ENCODE data around the gene COMMD10. TPM values are rescaled to one million over a fixed set of nuclear protein-coding genes. Genes with fewer than 3 reads are reported as not detected.

The COMMD10 gene
- total and polyA plus RNA-seq, 10 donors = 16.6 to 55.4 (median 42.9) TPM

GRCh38 chr5:116115163-116115562 is 30.3 kb downstream of the COMMD10 start:
- Histone ChIP-seq H3K36me3 (peaks cover 3 to 56% (median 8%) of the 10 kb centered on the region in 6 donors), H3K4me3 (no peak overlapping the region), H3K4me1 (no peaks in the 10 kb centered on the region), H3K27me3 (replicated peaks in 1 of 7) (no peaks in the 10 kb centered on the region), H3K27ac (no peak overlapping the region), H3K9me3 (peaks cover 7 to 49% (median 42%) of the 10 kb centered on the region in 8 donors)
- WGBS, 5 donors = 70 to 88% (median 82%) methylated on average over 1 of the region's 1 CpG
- intact Hi-C loops (cut with DNase I; ENCODE audit: low total_unique reads) = no loop called here
- no peak for DNase-seq
- no peak for TF ChIP-seq CTCF (IDR thresholded peaks at IDR 0.05 in 8 of 11, conservative IDR thresholded peaks at IDR 0.05 in 3 of 11)
- TF ChIP-seq POLR2AphosphoS5 (IDR thresholded peaks at IDR 0.05) = no peak
- no peak for TF ChIP-seq POLR2A (IDR thresholded peaks at IDR 0.05)

- WGBS, 5 donors = 43 to 78% (median 47%) methylated on average over 2 of the region's 2 CpGs
- intact Hi-C loops (cut with DNase I; ENCODE audit: low total_unique reads) = loop anchor here (10.0 kb wide), 1 partner anchor 814 kb away; no protein-coding TSS in a partner anchor
- Histone ChIP-seq H3K4me1 (peaks cover 0 to 9% (median 7%) of the 10 kb centered on the region in 6 donors), H3K9me3 (peaks cover 0 to 9% (median 0%) of the 10 kb centered on the region in 8 donors), H3K36me3 (peaks cover 0 to 13% (median 0%) of the 10 kb centered on the region in 6 donors), H3K27me3 (replicated peaks in 1 of 7) (no peaks in the 10 kb centered on the region), H3K4me3 (no peak overlapping the region), H3K27ac (no peak overlapping the region)
- no peak for TF ChIP-seq CTCF (IDR thresholded peaks at IDR 0.05 in 8 of 11, conservative IDR thresholded peaks at IDR 0.05 in 3 of 11)
- no peak for TF ChIP-seq POLR2A (IDR thresholded peaks at IDR 0.05)
- TF ChIP-seq POLR2AphosphoS5 (IDR thresholded peaks at IDR 0.05) = no peak
- DNase-seq = no peak
Observed at GRCh38 chr5:116130471-116130870, 45.6 kb downstream of the COMMD10 start.

GRCh38 chr5:116130976-116131375 is 46.2 kb downstream of the COMMD10 start:
- Histone ChIP-seq H3K27ac (no peak overlapping the region), H3K4me3 (no peak overlapping the region), H3K27me3 (replicated peaks in 1 of 7) (no peaks in the 10 kb centered on the region), H3K36me3 (peaks cover 0 to 12% (median 0%) of the 10 kb centered on the region in 6 donors), H3K4me1 (peaks cover 0 to 14% (median 12%) of the 10 kb centered on the region in 6 donors), H3K9me3 (peaks cover 0 to 6% (median 0%) of the 10 kb centered on the region in 8 donors)
- 87 to 98% (median 96%) methylated on average over 2 of the region's 2 CpGs for WGBS, 5 donors
- no peak for TF ChIP-seq CTCF (IDR thresholded peaks at IDR 0.05 in 8 of 11, conservative IDR thresholded peaks at IDR 0.05 in 3 of 11)
- TF ChIP-seq POLR2AphosphoS5 (IDR thresholded peaks at IDR 0.05) = no peak
- no peak for TF ChIP-seq POLR2A (IDR thresholded peaks at IDR 0.05)
- intact Hi-C loops (cut with DNase I; ENCODE audit: low total_unique reads) = loop anchor here (10.0 kb wide), 1 partner anchor 814 kb away; no protein-coding TSS in a partner anchor
- no peak for DNase-seq

GRCh38 chr5:116133281-116133680 is 48.5 kb downstream of the COMMD10 start:
- no peak for DNase-seq
- WGBS, 5 donors = 79 to 93% (median 86%) methylated on average over 3 of the region's 3 CpGs
- H3K36me3 ChIP-seq = peaks cover 0 to 17% (median 0%) of the 10 kb centered on the region in 6 donors
- no peak overlapping the region for H3K4me3 ChIP-seq
- peaks cover 0 to 29% (median 20%) of the 10 kb centered on the region in 6 donors for H3K4me1 ChIP-seq
- intact Hi-C loops (cut with DNase I; ENCODE audit: low total_unique reads) = loop anchor here (10.0 kb wide), 1 partner anchor 812 kb away; no protein-coding TSS in a partner anchor
- H3K9me3 ChIP-seq = no peaks in the 10 kb centered on the region
- H3K27ac ChIP-seq = no peak overlapping the region
- no peak for TF ChIP-seq POLR2A (IDR thresholded peaks at IDR 0.05)
- no peak for TF ChIP-seq CTCF (IDR thresholded peaks at IDR 0.05 in 8 of 11, conservative IDR thresholded peaks at IDR 0.05 in 3 of 11)
- no peak for TF ChIP-seq POLR2AphosphoS5 (IDR thresholded peaks at IDR 0.05)
- no peaks in the 10 kb centered on the region for H3K27me3 ChIP-seq (replicated peaks in 1 of 7)
